AG09309 (cell line): ENCODE results near the gene ZNF438.

Experiments
- DNase-seq: peaks from one replicate; pipeline ENCODE4 v3.0.0-alpha.2; 2010; ENCODE audit warnings: low read depth
- H3K4me3 ChIP-seq: 2 replicates; pipeline ENCODE4 v1.5.1; 2011; ENCODE audit warnings: mild to moderate bottlenecking, low read depth, low read length, moderate library complexity; ENCODE audit not compliant: control insufficient read depth
- TF ChIP-seq, protein P1 (sequence below): IDR thresholded peaks from 2 replicates; pipeline ENCODE4 v1.5.1; 2011; ENCODE audit warnings: mild to moderate bottlenecking, low read depth, low read length, inconsistent platforms; ENCODE audit not compliant: insufficient read depth, control insufficient read depth; ENCODE audit errors: missing control alignments

Gene ZNF438

DNA sequence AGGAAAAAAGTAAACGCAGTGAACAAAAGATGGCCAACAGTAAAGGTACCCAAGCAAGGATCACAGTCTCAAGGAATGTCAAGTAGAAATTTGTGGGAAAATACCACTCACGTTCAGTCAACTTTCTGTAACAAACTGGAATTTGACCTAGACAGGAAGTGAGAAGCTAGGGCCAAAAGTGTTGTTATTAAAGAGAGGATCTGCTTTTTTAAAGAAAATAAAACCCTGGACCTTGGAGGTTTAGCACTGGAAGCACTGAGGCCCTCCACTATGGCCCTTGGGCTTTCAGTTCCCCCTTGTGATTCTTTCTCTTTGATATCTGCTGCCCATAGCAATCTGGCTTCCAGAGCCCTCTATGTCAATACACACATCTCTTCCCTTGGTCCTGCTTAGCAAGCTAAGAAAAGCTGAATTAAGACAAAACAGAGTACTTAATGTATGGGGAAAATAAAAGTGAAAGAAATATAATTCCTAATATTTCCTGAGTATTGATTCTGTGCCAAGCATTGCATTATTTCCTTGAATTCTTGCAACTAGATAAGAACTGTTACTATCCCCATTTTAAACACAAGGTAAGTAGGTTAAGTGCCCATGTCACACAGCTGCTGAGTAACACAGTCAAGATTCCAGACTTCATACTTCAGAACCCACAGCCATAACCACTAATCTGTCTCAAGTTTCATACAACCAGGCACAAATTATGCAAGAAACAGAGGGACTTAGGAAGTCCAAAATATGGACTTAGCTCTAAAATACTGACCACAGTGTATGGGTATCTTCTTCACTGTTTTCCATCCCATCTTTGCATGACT is 2.6 kb upstream of the ZNF438 start:
- peak; percentile 93 for DNase-seq
- no peak overlapping the region for H3K4me3 ChIP-seq

DNA sequence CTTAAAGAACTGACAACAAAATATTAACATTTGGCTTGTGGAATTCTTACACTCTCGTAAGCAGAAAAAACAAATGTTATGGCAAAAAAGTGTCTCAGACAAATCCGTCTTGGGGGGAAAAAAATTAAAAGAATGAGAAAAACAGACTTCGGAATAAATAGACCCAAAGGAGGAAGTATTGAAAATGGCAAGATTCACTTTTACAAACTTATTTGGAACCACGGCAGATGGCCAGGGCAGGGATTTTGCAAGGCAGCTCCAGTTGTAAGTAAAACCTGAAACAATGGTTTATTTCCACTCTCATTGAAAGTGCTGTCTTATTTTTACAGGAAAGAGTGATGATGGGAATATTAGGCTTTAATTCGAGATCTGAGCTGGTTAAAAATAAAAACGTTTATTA is 1.5 kb upstream of the ZNF438 start:
- TF ChIP-seq, protein P1, sequence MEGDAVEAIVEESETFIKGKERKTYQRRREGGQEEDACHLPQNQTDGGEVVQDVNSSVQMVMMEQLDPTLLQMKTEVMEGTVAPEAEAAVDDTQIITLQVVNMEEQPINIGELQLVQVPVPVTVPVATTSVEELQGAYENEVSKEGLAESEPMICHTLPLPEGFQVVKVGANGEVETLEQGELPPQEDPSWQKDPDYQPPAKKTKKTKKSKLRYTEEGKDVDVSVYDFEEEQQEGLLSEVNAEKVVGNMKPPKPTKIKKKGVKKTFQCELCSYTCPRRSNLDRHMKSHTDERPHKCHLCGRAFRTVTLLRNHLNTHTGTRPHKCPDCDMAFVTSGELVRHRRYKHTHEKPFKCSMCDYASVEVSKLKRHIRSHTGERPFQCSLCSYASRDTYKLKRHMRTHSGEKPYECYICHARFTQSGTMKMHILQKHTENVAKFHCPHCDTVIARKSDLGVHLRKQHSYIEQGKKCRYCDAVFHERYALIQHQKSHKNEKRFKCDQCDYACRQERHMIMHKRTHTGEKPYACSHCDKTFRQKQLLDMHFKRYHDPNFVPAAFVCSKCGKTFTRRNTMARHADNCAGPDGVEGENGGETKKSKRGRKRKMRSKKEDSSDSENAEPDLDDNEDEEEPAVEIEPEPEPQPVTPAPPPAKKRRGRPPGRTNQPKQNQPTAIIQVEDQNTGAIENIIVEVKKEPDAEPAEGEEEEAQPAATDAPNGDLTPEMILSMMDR: no peak
- DNase-seq: no peak
- H3K4me3 ChIP-seq: no peak overlapping the region

More for the DNA sequence above, 2.6 kb upstream of the ZNF438 start:
- TF ChIP-seq, protein P1: no peak

DNA sequence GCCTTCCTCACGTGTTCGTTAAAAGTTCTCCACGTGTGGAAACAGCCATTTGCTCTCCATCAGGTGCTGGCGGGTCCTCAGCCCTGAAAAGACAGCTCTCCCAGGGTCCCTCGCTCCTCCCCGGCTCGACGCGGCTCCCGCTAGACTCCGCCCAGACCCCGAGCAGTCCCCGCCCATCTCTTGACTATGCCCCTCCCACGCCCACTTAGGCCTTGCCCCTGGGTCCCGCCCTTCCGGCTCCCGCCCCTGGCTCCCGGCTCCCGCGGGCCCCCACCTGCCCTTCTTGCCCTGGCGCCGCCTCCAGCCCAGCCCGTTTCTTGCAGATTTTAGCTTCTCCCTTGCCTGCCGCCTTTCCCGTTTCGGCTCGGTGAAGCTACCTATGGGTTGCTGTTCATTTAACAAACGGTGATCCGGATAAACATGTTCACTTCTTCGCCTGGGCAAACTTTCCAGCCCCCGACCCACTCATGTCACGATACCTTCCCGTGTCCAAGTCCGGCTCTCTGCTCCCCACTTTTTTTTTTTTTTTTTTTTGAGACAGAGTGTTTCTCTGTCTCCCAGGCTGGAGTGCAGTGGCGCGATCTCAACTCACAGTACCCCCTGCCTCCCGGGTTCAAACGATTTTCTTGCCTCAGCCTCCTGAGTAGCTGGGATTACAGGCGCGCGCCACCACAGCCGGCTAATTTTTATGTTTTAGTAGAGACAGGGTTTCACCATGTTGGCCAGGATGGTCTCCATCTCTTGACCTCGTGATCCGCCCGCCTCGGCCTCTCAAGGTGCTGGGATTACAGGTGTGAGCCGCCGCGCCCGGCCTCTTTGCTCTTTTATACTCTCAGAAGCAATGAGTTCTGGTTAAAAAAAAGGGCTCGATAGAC is 830 bp upstream of the ZNF438 start:
- peak; percentile 78 for DNase-seq
- TF ChIP-seq, protein P1: no peak
- H3K4me3 ChIP-seq: peak overlapping the region; percentile 59

DNA sequence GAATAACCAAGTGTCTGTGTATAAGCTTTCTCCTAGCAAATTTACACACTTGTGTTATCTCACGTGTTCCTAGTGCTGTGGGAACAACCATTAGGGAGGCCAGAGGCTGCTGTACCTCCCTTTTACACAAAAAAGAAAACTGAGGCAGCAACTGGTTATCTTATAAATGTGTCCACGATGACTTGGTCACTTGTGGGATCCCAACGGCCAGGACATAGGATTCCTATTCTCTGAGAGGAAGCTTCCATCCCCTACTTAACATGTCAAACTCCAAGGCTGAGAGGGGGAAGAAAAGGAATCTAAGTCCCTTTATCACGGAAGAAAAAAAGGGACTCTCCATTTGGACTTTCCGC is 484 bp downstream of the ZNF438 start:
- TF ChIP-seq, protein P1: no peak
- peak overlapping the region; percentile 67 for H3K4me3 ChIP-seq
- DNase-seq: no peak

DNA sequence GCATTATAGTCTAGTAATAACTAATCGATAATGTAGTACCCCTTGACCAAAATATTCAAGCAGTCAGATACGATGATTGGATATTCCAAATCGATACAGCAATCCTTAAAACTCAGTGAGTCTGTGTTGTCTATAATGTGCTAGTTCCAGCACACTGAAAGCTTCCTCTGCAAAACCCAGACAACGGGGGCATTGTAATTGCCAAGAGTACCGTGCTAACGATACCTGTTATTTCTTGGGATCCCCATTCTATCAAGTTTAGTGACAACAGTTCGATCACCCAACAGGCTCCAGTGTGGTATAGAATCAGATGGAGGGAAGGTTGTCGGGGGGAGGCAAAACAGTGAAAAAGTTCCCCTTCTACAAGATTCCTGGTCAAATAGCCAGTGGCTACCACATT is 865 bp downstream of the ZNF438 start:
- DNase-seq: no peak
- TF ChIP-seq, protein P1: no peak
- H3K4me3 ChIP-seq: peak overlapping the region; percentile 67

DNA sequence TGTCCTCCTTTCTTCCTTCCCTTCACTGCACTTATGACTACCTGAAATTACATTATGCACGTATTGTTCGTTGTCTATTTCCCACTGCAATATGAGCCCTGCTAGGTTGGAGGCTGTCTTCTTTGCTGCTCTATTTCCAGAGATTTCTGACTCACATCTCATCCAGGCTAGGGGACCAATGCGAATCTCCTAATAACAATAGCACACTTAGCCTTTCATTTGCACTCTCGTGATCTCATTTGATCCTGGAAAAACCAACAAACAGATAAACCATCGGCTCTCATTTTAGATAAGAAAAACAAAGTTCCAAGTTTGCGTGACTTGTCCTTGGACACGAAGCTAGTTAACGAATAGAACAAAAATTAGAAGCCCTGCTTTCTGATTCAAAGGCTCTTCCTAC is 1.4 kb downstream of the ZNF438 start:
- no peak for DNase-seq
- TF ChIP-seq, protein P1: no peak
- H3K4me3 ChIP-seq: no peak overlapping the region
